NCI-H1930 (cell line): ENCODE results near the gene RASGRF2.

Experiments used
- DNase-seq, 2 experiments: peaks; one replicate each; lab custom pipeline; 2025; lab: John Stamatoyannopoulos, UW

Gene RASGRF2

GRCh38 chr5:80955082-80955590 lies 5.0 kb upstream of the RASGRF2 start:
- no peak for DNase-seq

GRCh38 chr5:80956272-80956671 lies 3.9 kb upstream of the RASGRF2 start:
- no peak for DNase-seq

GRCh38 chr5:80957031-80957761 lies 3.0 kb upstream of the RASGRF2 start:
- DNase-seq = peak; percentile 51 to 64

- DNase-seq = peak in 1 of 2 experiments; percentile 9
Observed at GRCh38 chr5:80958616-80959015, 1.5 kb upstream of the RASGRF2 start.

GRCh38 chr5:80959138-80959537 lies 1.0 kb upstream of the RASGRF2 start:
- no peak for DNase-seq

- DNase-seq = peak in 1 of 2 experiments; percentile 10
Observed at GRCh38 chr5:80960531-80961375, 590 bp downstream of the RASGRF2 start.

- DNase-seq = no peak
Observed at GRCh38 chr5:80961376-80962281, 1.5 kb downstream of the RASGRF2 start.

- DNase-seq = no peak
Observed at GRCh38 chr5:80962630-80963520, 2.7 kb downstream of the RASGRF2 start.

GRCh38 chr5:80963521-80963895 lies 3.3 kb downstream of the RASGRF2 start:
- DNase-seq = no peak

GRCh38 chr5:80963966-80964481 lies 3.9 kb downstream of the RASGRF2 start:
- no peak for DNase-seq

- DNase-seq = no peak
Observed at GRCh38 chr5:80964491-80964890, 4.3 kb downstream of the RASGRF2 start.

- DNase-seq = no peak
Observed at GRCh38 chr5:80964919-80965318, 4.8 kb downstream of the RASGRF2 start.

GRCh38 chr5:80967500-80968181 lies 7.5 kb downstream of the RASGRF2 start:
- no peak for DNase-seq

- DNase-seq = no peak
Observed at GRCh38 chr5:80973027-80973426, 12.9 kb downstream of the RASGRF2 start.

GRCh38 chr5:80975065-80975464 lies 14.9 kb downstream of the RASGRF2 start:
- DNase-seq = no peak

- DNase-seq = no peak
Observed at GRCh38 chr5:80976985-80977384, 16.8 kb downstream of the RASGRF2 start.

- no peak for DNase-seq
Observed at GRCh38 chr5:80977764-80978163, 17.6 kb downstream of the RASGRF2 start.

- no peak for DNase-seq
Observed at GRCh38 chr5:80978772-80979317, 18.7 kb downstream of the RASGRF2 start.

GRCh38 chr5:80982093-80982492 lies 21.9 kb downstream of the RASGRF2 start:
- no peak for DNase-seq
